ENCODE measurements around the gene TFDP2. TPM values are rescaled to one million over a fixed set of nuclear protein-coding genes. Genes with fewer than 3 reads are reported as not detected.

TFDP2 gene
- total RNA-seq, 2 experiments from 2014 or later, result 99.9 to 169 TPM

GRCh38 chr3:142124243-142124642, 25.1 kb downstream of the TFDP2 start:
- intact Hi-C loops (cut with micrococcal nuclease; ENCODE audit: unreplicated experiment), result no loop called here
- H3K36me3 ChIP-seq (ENCODE audit: insufficient read depth, low read length), result peaks cover 3% of the 10 kb centered on the region; the same call in 1 of the 2 replicates
- no peaks in the 10 kb centered on the region for H3K9me2 ChIP-seq (ENCODE audit: insufficient read depth, low read length)
- no peak for DNase-seq (ENCODE audit: low spot score)
- H3K4me1 ChIP-seq (ENCODE audit: insufficient read depth, low read length, poor library complexity, severe bottlenecking), result peaks cover 52% of the 10 kb centered on the region
- no peaks in the 10 kb centered on the region for H4K20me1 ChIP-seq (ENCODE audit: insufficient read depth, low read length)
- no peak overlapping the region for H3K4me3 ChIP-seq (ENCODE audit: low read depth, low read length, poor library complexity, severe bottlenecking)
- TF ChIP-seq EZH2phosphoT487 (IDR thresholded peaks at IDR 0.05; ENCODE audit: borderline replicate concordance, low read depth, low read length), result no peak
- TF ChIP-seq CTCF (conservative IDR thresholded peaks at IDR 0.05; ENCODE audit: low read length), result no peak
- H3K79me2 ChIP-seq (ENCODE audit: insufficient read depth, low read depth, low read length), result peaks cover 90% of the 10 kb centered on the region
- BruUV-seq (replicated peaks), result no TSS peak
- peak overlapping the region; percentile 35 for H3K4me2 ChIP-seq (ENCODE audit: low read length)
- H3K27ac ChIP-seq (ENCODE audit: low read depth, low read length, poor library complexity, severe bottlenecking), result no peak overlapping the region
- CTCF ChIA-PET (ENCODE audit: unreplicated experiment), result no interaction called here
- POLR2A ChIA-PET, result interaction anchor here (1.0 to 1.3 kb wide), 3 partner anchors 12 to 23 kb away, joined by 3 to 5 read pairs (median 4); no protein-coding TSS in a partner anchor
- H2AFZ ChIP-seq (ENCODE audit: low read length), result peak overlapping the region; percentile 4; the same call in 1 of the 2 replicates
- H3K9me3 ChIP-seq (ENCODE audit: low read length), result peaks cover 3% of the 10 kb centered on the region; the same call in 1 of the 2 replicates

GRCh38 chr3:142120707-142121106, 28.6 kb downstream of the TFDP2 start:
- intact Hi-C loops (cut with micrococcal nuclease; ENCODE audit: unreplicated experiment), result no loop called here
- peaks cover 51% of the 10 kb centered on the region for H3K4me1 ChIP-seq (ENCODE audit: insufficient read depth, low read length, poor library complexity, severe bottlenecking)
- peak overlapping the region; percentile 48; the same call in 1 of the 2 replicates for H3K4me2 ChIP-seq (ENCODE audit: low read length)
- no peaks in the 10 kb centered on the region for H4K20me1 ChIP-seq (ENCODE audit: insufficient read depth, low read length)
- peaks cover 9% of the 10 kb centered on the region; the same call in 1 of the 2 replicates for H3K36me3 ChIP-seq (ENCODE audit: insufficient read depth, low read length)
- BruUV-seq (replicated peaks), result no TSS peak
- peaks cover 7% of the 10 kb centered on the region; the same call in 1 of the 2 replicates for H3K9me3 ChIP-seq (ENCODE audit: low read length)
- peaks cover 89% of the 10 kb centered on the region for H3K79me2 ChIP-seq (ENCODE audit: insufficient read depth, low read depth, low read length)
- H3K9me2 ChIP-seq (ENCODE audit: insufficient read depth, low read length), result no peaks in the 10 kb centered on the region
- no peak overlapping the region for H3K4me3 ChIP-seq (ENCODE audit: low read depth, low read length, poor library complexity, severe bottlenecking)
- ChIA-PET CTCF (ENCODE audit: unreplicated experiment) (interaction anchor here (0.6 kb wide), 1 partner anchor 86 kb away, joined by 3 read pairs; no protein-coding TSS in a partner anchor), POLR2A (interaction anchor here (0.5 to 1.8 kb wide), 8 partner anchors 9 to 162 kb away, joined by 3 to 5 read pairs (median 3); no protein-coding TSS in a partner anchor)
- TF ChIP-seq EZH2phosphoT487 (IDR thresholded peaks at IDR 0.05; ENCODE audit: borderline replicate concordance, low read depth, low read length) (no peak), CTCF (conservative IDR thresholded peaks at IDR 0.05; ENCODE audit: low read length) (no peak)
- no peak for DNase-seq (ENCODE audit: low spot score)
- H2AFZ ChIP-seq (ENCODE audit: low read length), result no peak overlapping the region
- peak overlapping the region; percentile 25 for H3K27ac ChIP-seq (ENCODE audit: low read depth, low read length, poor library complexity, severe bottlenecking)

- CTCF ChIA-PET (ENCODE audit: unreplicated experiment), result no interaction called here
Observed at GRCh38 chr3:142118911-142119310, 30.4 kb downstream of the TFDP2 start.

More at GRCh38 chr3:142118911-142119310, 30.4 kb downstream of the TFDP2 start:
- POLR2A ChIA-PET, result interaction anchor here (0.9 to 1.2 kb wide), 2 partner anchors 9 to 15 kb away, joined by 3 read pairs; no protein-coding TSS in a partner anchor
- intact Hi-C loops (cut with micrococcal nuclease; ENCODE audit: unreplicated experiment), result no loop called here
- Histone ChIP-seq H3K4me2 (ENCODE audit: low read length) (no peak overlapping the region), H4K20me1 (ENCODE audit: insufficient read depth, low read length) (no peaks in the 10 kb centered on the region), H3K4me1 (ENCODE audit: insufficient read depth, low read length, poor library complexity, severe bottlenecking) (peaks cover 33% of the 10 kb centered on the region), H3K9me2 (ENCODE audit: insufficient read depth, low read length) (no peaks in the 10 kb centered on the region), H3K27ac (ENCODE audit: low read depth, low read length, poor library complexity, severe bottlenecking) (no peak overlapping the region), H3K9me3 (ENCODE audit: low read length) (peaks cover 7% of the 10 kb centered on the region; the same call in 1 of the 2 replicates), H2AFZ (ENCODE audit: low read length) (no peak overlapping the region), H3K36me3 (ENCODE audit: insufficient read depth, low read length) (peaks cover 9% of the 10 kb centered on the region; the same call in 1 of the 2 replicates), H3K4me3 (ENCODE audit: low read depth, low read length, poor library complexity, severe bottlenecking) (no peak overlapping the region), H3K79me2 (ENCODE audit: insufficient read depth, low read depth, low read length) (peaks cover 85% of the 10 kb centered on the region)
- TF ChIP-seq EZH2phosphoT487 (IDR thresholded peaks at IDR 0.05; ENCODE audit: borderline replicate concordance, low read depth, low read length), result no peak
- no peak for TF ChIP-seq CTCF (conservative IDR thresholded peaks at IDR 0.05; ENCODE audit: low read length)
- BruUV-seq (replicated peaks), result no TSS peak
- no peak for DNase-seq (ENCODE audit: low spot score)
